ENCODE measurements around the gene TNKS1BP1.
A peak's percentile ranks its signal among the peaks of the same experiment; 100 is the strongest.
"Not testable (repeated sequence)": the region's sequence is repeated elsewhere in the genome, so short reads cannot be mapped to it uniquely, and the experiment has no call there.

The TNKS1BP1 gene

DNA sequence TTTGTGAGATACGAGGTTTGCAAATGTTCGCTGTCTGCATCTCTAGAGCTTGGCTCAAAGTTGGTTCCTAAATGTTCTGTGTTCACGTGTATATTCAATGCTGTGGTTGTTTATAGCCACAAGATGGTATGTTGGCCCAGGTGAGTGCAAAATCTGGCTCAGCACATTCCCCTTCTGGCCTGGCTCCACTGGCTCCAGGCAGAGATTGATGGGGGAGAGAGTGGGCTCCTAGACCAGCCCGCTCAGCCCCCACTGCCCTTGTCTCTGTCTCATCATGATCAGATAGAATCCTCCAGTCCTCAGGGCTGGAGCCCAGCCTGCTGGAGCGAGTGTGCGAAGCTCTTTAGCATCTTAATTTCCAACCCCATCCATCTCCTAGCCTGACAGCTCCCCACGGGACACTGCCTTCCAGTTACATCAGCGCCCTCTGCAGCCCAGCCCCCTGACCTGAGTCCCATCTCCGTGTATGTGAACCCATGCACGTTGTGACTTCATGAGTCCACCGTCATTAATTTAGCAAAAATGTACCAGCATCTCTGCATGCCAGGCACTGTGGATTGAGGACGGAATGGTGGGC lies 15.4 kb upstream of the TNKS1BP1 start:
- no peak for DNase-seq (ENCODE audit: low read depth)
- TF ChIP-seq, protein P1, sequence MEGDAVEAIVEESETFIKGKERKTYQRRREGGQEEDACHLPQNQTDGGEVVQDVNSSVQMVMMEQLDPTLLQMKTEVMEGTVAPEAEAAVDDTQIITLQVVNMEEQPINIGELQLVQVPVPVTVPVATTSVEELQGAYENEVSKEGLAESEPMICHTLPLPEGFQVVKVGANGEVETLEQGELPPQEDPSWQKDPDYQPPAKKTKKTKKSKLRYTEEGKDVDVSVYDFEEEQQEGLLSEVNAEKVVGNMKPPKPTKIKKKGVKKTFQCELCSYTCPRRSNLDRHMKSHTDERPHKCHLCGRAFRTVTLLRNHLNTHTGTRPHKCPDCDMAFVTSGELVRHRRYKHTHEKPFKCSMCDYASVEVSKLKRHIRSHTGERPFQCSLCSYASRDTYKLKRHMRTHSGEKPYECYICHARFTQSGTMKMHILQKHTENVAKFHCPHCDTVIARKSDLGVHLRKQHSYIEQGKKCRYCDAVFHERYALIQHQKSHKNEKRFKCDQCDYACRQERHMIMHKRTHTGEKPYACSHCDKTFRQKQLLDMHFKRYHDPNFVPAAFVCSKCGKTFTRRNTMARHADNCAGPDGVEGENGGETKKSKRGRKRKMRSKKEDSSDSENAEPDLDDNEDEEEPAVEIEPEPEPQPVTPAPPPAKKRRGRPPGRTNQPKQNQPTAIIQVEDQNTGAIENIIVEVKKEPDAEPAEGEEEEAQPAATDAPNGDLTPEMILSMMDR (IDR thresholded peaks at IDR 0.05; ENCODE audit: insufficient read depth, low read depth, low read length, missing control alignments): no peak

DNA sequence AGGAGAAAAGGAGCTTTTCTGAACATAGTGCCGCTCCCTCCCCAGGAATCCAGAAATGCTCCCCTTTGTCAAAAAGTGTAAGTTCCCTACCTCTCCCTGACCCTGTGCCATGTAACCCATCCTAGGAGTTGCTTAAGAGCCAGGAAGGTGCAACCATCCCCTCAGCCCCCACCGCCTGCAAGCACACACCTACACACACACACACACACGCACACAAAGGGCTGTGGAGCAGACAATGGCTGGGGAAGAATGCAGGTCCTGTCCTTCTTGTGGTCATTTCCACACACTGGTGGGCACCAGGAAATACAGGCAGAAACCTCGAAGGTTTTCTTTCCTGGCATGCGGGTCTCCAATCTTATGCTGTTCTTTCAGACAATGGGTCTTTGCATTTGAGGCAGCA lies 14.6 kb upstream of the TNKS1BP1 start:
- no peak overlapping the region for H3K4me3 ChIP-seq (ENCODE audit: low read depth, low read length)
- no peak for DNase-seq (ENCODE audit: low read depth)
- TF ChIP-seq, protein P1 (IDR thresholded peaks at IDR 0.05; ENCODE audit: insufficient read depth, low read depth, low read length, missing control alignments): no peak

More for the DNA sequence above, 15.4 kb upstream of the TNKS1BP1 start:
- H3K4me3 ChIP-seq (ENCODE audit: low read depth, low read length): no peak overlapping the region

DNA sequence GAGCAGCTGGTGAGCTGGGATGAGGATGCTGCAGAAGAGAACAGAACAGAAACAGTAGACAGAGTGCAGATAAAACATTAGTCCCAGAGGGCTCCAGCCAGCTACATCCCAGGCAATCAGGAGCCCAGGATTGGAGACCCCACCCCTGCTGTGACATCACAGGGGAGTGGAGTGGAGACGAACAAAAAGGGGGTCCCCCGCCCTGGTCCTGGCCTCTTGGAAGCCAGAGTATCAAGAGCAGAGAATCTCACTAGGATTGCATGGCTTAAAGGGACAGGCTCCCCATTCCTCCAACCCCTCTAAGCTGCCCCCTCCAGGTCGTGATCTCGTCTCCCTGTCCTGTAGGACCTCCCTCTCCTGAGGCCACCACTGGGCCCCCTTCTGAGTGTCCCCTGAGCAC lies 13.4 kb upstream of the TNKS1BP1 start, which contains the start of gene P2RX3:
TSS of gene P2RX3 (plus strand) at position 211 of the 400 bp plus-strand sequence. CDS start 199 bp downstream, outside the sequence.
- no peak within 1 kb of the TSS for H3K4me3 ChIP-seq (ENCODE audit: low read depth, low read length)
- no peak for DNase-seq (ENCODE audit: low read depth)
- TF ChIP-seq, protein P1 (IDR thresholded peaks at IDR 0.05; ENCODE audit: insufficient read depth, low read depth, low read length, missing control alignments): no peak

DNA sequence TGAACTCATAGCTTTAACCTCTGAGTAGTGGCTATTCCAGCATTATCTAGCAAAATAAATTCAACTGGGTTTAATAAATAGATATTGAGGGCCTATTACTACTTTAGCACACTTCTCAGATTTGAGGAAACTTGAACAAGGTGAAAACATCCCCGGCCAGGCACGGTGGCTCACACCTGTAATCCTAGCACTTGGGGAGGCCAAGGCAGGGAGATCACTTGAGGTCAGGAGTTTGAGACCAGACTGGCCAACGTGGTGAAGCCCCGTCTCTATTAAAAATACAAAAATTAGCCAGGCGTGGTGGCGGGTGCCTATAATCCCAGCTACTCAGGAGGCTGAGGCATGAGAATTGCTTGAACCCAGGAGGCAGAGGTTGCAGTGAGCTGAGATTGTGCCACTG lies 12.1 kb upstream of the TNKS1BP1 start:
- not testable (repeated sequence) for H3K4me3 ChIP-seq (ENCODE audit: low read depth, low read length); DNase-seq (ENCODE audit: low read depth)

DNA sequence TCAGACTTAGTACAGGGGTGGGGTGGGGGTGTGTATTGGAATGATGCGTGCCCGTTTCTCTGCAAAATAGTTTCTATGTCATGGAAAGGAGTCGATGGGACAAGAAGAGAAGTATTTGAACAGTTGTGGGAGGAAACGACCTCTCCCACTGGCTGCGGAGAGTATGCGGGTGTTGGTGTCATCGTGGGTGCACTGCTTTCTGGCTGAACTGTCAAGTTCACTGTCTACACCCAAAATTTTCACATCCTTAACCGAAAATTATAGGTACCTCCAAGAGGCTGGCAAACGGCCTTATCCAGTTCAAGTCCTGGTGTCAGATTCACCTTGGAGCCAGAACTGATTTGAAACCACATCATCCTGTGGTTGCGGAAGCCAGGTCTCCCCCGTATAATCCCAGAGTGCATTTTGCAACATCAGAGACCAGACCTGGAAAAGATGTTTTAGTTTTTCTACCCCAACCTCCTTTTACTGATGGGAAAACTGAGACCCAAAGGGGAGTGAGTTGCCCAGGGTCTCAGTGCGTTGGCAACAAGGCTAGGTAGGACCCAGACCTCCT lies 11.4 kb upstream of the TNKS1BP1 start:
- TF ChIP-seq, protein P1 (IDR thresholded peaks at IDR 0.05; ENCODE audit: insufficient read depth, low read depth, low read length, missing control alignments): no peak
- H3K4me3 ChIP-seq (ENCODE audit: low read depth, low read length): peak overlapping the region; percentile 93
- no peak for DNase-seq (ENCODE audit: low read depth)

DNA sequence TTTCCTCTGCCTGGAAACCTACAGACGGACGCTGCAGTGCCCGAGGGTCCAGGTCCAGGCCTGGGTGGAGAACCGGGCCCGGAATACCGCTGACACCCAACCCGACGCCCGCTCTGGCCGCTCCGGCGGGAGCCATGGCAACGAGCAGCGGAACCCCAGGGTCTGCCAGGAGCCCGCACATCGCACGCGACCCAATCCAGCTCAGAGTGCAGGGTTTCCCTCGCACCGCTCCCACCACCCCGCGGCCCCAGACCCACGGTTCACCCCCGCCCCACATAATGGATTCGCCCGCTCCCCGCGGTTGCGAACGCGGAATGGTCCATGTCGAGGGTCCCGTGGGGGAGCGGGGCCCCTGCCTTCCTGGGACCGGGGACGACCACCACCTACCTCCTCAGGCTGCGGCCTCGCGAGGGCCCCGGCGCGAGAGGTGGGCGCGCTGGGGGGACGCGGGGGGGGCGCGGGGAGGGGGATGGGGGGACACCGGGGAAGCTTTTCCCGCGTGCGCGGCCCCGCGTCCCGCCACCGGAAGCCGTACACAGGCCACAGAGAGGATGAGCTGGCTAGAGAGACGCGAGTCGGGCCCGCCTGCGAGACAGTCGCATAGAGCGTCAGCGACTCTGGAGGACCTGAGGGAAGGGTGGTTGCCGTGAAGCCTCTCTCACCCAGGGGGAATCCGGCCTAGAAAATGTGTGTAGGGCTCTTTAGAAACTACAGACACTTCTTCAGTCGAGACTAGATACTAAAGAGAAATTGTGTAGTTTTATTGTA lies 10.8 kb upstream of the TNKS1BP1 start, which contains the start of gene SSRP1:
TSS of gene SSRP1 (minus strand) at position 550 of the 768 bp plus-strand sequence. CDS start 771 bp downstream, outside the sequence.
- TF ChIP-seq, protein P1 (IDR thresholded peaks at IDR 0.05; ENCODE audit: insufficient read depth, low read depth, low read length, missing control alignments): no peak
- H3K4me3 ChIP-seq (ENCODE audit: low read depth, low read length): peak within 1 kb of the TSS; percentile 93
- peak; percentile 94 for DNase-seq (ENCODE audit: low read depth)

DNA sequence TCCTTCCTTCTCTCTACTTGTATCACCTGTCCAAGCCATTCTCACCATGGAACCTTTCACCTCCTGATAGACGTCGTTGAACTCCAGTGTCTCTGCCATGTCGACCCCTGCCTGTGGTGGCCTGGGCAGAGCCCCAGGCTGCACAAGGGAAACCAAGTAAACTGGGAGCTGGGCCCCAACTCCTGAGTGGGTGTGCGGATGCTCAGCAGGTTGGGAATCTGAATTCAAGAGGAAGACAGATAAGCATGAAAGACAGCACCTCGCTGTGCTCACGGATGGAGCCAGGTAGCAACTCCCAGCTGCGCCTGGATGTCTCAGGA lies 10.2 kb upstream of the TNKS1BP1 start:
- TF ChIP-seq, protein P1 (IDR thresholded peaks at IDR 0.05; ENCODE audit: insufficient read depth, low read depth, low read length, missing control alignments): no peak
- peak overlapping the region; percentile 93 for H3K4me3 ChIP-seq (ENCODE audit: low read depth, low read length)
- DNase-seq (ENCODE audit: low read depth): no peak
